CD4-positive, alpha-beta T cell treated with Interleukin-21 for 1 hour (primary cell): ENCODE results near the gene OR6M1.

Experiments used
- DNase-seq: peaks from one replicate; pipeline ENCODE4 v3.0.0-alpha.2; 2020

The OR6M1 gene

GRCh38 chr11:123775289-123775688, 30.9 kb downstream of the OR6M1 start:
- no peak for DNase-seq

GRCh38 chr11:123773959-123774358, 32.2 kb downstream of the OR6M1 start:
- DNase-seq: no peak

GRCh38 chr11:123773026-123773425, 33.1 kb downstream of the OR6M1 start:
- no peak for DNase-seq

- no peak for DNase-seq
Measured at GRCh38 chr11:123771664-123772063, 34.5 kb downstream of the OR6M1 start.

GRCh38 chr11:123770712-123771111, 35.4 kb downstream of the OR6M1 start:
- DNase-seq: no peak

- no peak for DNase-seq
Measured at GRCh38 chr11:123765601-123766000, 40.5 kb downstream of the OR6M1 start.

GRCh38 chr11:123762422-123762821, 43.7 kb downstream of the OR6M1 start:
- DNase-seq: no peak

- DNase-seq: no peak
Measured at GRCh38 chr11:123760894-123761293, 45.3 kb downstream of the OR6M1 start.

GRCh38 chr11:123757976-123758375, 48.2 kb downstream of the OR6M1 start:
- no peak for DNase-seq

- no peak for DNase-seq
Measured at GRCh38 chr11:123755813-123756212, 50.3 kb downstream of the OR6M1 start.
